CD8-positive, alpha-beta memory T cell (primary cell): ENCODE data around the gene SPSB1. TPM values are rescaled to one million over a fixed set of nuclear protein-coding genes. Genes with fewer than 3 reads are reported as not detected.

Experiments used
- CTCF ChIA-PET: fragments of 350-600 bp; sonication (Branson Sonifier 250); formaldehyde crosslinking; loops from one replicate; lab custom pipeline; 2021; ENCODE audit warnings: antibody characterized with exemption; lab: Charles Lee
- POLR2A ChIA-PET: fragments of 350-600 bp; sonication (Branson Sonifier 250); formaldehyde crosslinking; loops from one replicate; lab custom pipeline; 2021; ENCODE audit warnings: antibody characterized with exemption; lab: Charles Lee
- DNase-seq, 5 donors: peaks; one replicate each; pipeline versions ENCODE4 v3.0.0 to v3.0.0-alpha.2; 2020 to 2022; ENCODE audit warnings: mixed read lengths in 1 of 5
- H3K27ac ChIP-seq: one replicate; pipeline ENCODE4 v1.7.0; 2013; ENCODE audit warnings: low read depth, mild to moderate bottlenecking, low read length, moderate library complexity
- H3K27me3 ChIP-seq: 2 replicates; pipeline ENCODE4 v1.7.0; 2013; ENCODE audit warnings: low read length, mild to moderate bottlenecking; ENCODE audit not compliant: insufficient read depth, poor library complexity, severe bottlenecking
- H3K36me3 ChIP-seq: 2 replicates; pipeline ENCODE4 v1.7.0; 2013; ENCODE audit warnings: mild to moderate bottlenecking, low read length, moderate library complexity; ENCODE audit not compliant: insufficient read depth
- H3K4me1 ChIP-seq: 2 replicates; pipeline ENCODE4 v1.7.0; 2013; ENCODE audit warnings: mild to moderate bottlenecking, low read length, moderate library complexity; ENCODE audit not compliant: insufficient read depth
- H3K4me3 ChIP-seq: 2 replicates; pipeline ENCODE4 v1.7.0; 2013; ENCODE audit warnings: mild to moderate bottlenecking, low read length
- H3K9me3 ChIP-seq: 2 replicates; pipeline ENCODE4 v1.7.0; 2013; ENCODE audit warnings: mild to moderate bottlenecking, low read length
- H3K27ac Mint-ChIP-seq, 8 donors: one replicate each; pipeline ENCODE4 v1.8.0; 2020 to 2021; ENCODE audit warnings: mixed read lengths in 8 of 8, mild to moderate bottlenecking in 6 of 8, inconsistent platforms in 3 of 8, moderate library complexity in 3 of 8
- H3K27me3 Mint-ChIP-seq, 2 donors: one replicate each; pipeline ENCODE4 v1.8.0; 2020 to 2021; ENCODE audit warnings: mixed read lengths in 2 of 2, mild to moderate bottlenecking in 1 of 2, moderate library complexity in 1 of 2
- H3K36me3 Mint-ChIP-seq, 3 donors: one replicate each; pipeline ENCODE4 v1.8.0; 2020 to 2021; ENCODE audit warnings: mixed read lengths in 3 of 3, inconsistent platforms in 1 of 3, mild to moderate bottlenecking in 1 of 3
- H3K4me1 Mint-ChIP-seq, 3 donors: one replicate each; pipeline ENCODE4 v1.8.0; 2020 to 2021; ENCODE audit warnings: mixed read lengths in 3 of 3, inconsistent platforms in 1 of 3, mild to moderate bottlenecking in 1 of 3
- H3K4me3 Mint-ChIP-seq, 7 donors: one replicate each; pipeline ENCODE4 v1.8.0; 2020 to 2021; ENCODE audit warnings: mixed read lengths in 7 of 7, mild to moderate bottlenecking in 6 of 7, moderate library complexity in 4 of 7, inconsistent platforms in 2 of 7
- H3K9me3 Mint-ChIP-seq, 5 donors: one replicate each; pipeline ENCODE4 v1.8.0; 2020 to 2022; ENCODE audit warnings: mixed read lengths in 5 of 5, mild to moderate bottlenecking in 3 of 5, moderate library complexity in 2 of 5, inconsistent platforms in 1 of 5
- polyA plus RNA-seq: library from polyadenylated mRNA; unstranded; fragments of 300-500 nt; fragmentation: Illumina TruSeq; gene quantifications from one replicate; pipeline ENCODE4 v1.2.3, GENCODE V29; 2021
- total RNA-seq, 2 experiments: library from RNA; stranded (reverse); gene quantifications; one replicate each; pipeline ENCODE4 v1.2.3, GENCODE V29; 2021

The SPSB1 gene
- total and polyA plus RNA-seq, 3 experiments from 2014 or later: 0.92 to 2.8 (median 1.2) TPM

DNA sequence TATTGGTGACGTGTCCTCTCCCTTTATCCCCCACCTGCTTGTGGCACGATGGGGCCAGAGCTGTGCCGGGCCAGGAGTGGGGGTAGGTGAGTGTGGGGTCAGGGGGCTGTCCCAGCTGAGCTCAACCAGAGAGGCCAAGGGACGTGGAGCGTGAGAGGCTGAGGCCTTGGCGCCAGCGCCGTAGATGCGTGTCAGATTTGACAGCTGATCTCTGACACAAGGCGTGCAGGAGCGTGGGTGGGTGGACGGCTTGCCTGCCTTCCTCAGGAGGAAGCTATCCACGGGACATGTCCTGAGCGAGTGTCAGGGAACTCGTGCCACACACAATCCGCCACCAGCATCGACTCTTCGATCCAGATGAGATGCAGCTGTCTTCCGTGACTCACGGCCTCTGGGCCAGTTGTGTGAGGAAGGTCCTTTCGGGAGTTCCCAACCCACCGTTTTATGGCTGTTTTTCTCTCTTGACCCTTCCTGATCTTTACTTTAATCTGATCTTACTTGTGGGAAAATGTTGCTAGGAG lies 56.7 kb downstream of the SPSB1 start:
- no peaks in the 10 kb centered on the region for H3K36me3 ChIP-seq
- H3K9me3 ChIP-seq: no peaks in the 10 kb centered on the region
- H3K27ac ChIP-seq: no peak overlapping the region
- H3K4me1 ChIP-seq: no peaks in the 10 kb centered on the region
- H3K36me3 Mint-ChIP-seq: peaks cover 0 to 2% (median 0%) of the 10 kb centered on the region in 3 donors
- DNase-seq: no peak
- no peaks in the 10 kb centered on the region for H3K27me3 Mint-ChIP-seq
- peaks cover 0 to 5% (median 0%) of the 10 kb centered on the region in 3 donors for H3K4me1 Mint-ChIP-seq
- no peaks in the 10 kb centered on the region for H3K9me3 Mint-ChIP-seq
- no peak overlapping the region for H3K4me3 ChIP-seq
- no peak overlapping the region for H3K27ac Mint-ChIP-seq
- POLR2A ChIA-PET: no interaction called here
- no peak overlapping the region for H3K4me3 Mint-ChIP-seq
- CTCF ChIA-PET: interaction anchor here (1.0 kb wide), 1 partner anchor 141 kb away, joined by 3 read pairs; no protein-coding TSS in a partner anchor
- H3K27me3 ChIP-seq: no peaks in the 10 kb centered on the region

DNA sequence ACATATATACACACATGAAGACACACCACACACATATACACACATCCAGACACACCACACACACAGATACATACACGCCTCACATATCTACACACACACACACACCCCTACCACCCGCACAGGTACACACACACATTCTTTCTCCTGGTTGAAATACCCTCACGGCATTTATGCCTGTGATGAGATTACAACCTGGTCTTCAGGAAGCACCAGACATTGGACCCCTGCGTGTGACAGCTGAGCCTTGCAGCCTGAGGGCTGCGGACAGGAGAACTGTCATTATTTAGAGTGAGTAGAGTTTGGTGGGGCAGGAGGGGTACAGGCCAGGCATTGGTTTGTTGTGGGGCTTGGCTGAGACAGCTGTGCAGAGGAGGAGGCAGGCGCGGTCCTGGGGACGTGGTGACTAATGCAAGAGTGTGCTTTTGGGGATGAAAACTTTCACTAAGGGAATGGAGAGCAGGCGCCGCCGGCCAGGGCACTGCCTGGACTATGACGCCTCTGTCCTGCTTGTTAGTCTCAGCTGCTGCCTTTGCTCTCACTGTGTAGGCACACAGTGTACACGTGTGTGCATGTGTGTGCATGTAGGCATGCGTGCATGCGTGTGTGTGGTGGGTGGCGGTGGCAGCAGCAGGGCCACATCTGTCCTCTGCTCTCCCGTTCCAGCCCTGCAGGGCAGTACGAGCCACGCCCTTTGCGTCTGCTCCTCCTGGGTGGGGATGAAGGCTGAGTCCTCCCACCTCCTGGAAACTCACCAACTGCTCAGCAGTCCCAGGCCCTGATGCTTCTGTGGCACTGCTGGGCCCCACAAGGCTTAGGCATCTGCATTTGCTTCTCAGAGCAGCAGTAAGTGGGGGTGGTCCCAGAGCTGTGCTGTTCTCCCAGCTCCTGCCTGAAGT lies 57.6 kb downstream of the SPSB1 start:
- Mint-ChIP-seq H3K4me3 (no peak overlapping the region), H3K27me3 (no peaks in the 10 kb centered on the region), H3K4me1 (peaks cover 0 to 5% (median 0%) of the 10 kb centered on the region in 3 donors), H3K36me3 (peaks cover 0 to 2% (median 0%) of the 10 kb centered on the region in 3 donors), H3K27ac (peak overlapping the region in 1 of 8 donors; percentile 74), H3K9me3 (no peaks in the 10 kb centered on the region)
- Histone ChIP-seq H3K4me3 (no peak overlapping the region), H3K27ac (no peak overlapping the region), H3K27me3 (no peaks in the 10 kb centered on the region), H3K9me3 (no peaks in the 10 kb centered on the region), H3K4me1 (no peaks in the 10 kb centered on the region), H3K36me3 (no peaks in the 10 kb centered on the region)
- ChIA-PET POLR2A (no interaction called here), CTCF (interaction anchor here (1.0 kb wide), 1 partner anchor 141 kb away, joined by 3 read pairs; no protein-coding TSS in a partner anchor)
- DNase-seq: no peak

DNA sequence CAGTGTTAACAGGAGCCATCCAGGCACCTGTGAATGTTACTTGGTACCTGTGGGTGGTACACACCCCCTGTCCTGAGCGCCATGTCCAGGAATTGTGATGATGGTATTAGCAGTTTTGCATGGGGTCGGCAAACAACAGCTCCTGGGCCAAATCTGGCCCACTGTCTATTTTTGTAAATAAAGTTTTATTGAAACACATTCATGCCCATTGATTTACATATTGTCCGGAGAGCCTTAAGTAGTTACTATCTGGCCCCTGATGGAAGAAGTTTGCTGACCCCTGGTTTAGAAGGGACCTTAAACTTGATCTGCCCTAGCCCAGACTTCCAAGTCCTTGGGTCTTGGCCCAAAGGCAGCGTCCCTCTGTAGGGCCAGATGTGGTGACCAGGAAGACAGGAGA lies 58.3 kb downstream of the SPSB1 start:
- no peaks in the 10 kb centered on the region for H3K9me3 Mint-ChIP-seq
- H3K4me3 ChIP-seq: no peak overlapping the region
- no peak overlapping the region for H3K4me3 Mint-ChIP-seq
- no peak overlapping the region for H3K27ac ChIP-seq
- H3K27me3 ChIP-seq: no peaks in the 10 kb centered on the region
- H3K27me3 Mint-ChIP-seq: no peaks in the 10 kb centered on the region
- CTCF ChIA-PET: no interaction called here
- peak overlapping the region in 1 of 8 donors; percentile 74 for H3K27ac Mint-ChIP-seq
- no peaks in the 10 kb centered on the region for H3K9me3 ChIP-seq
- POLR2A ChIA-PET: no interaction called here
- H3K4me1 ChIP-seq: no peaks in the 10 kb centered on the region
- peaks cover 0 to 4% (median 2%) of the 10 kb centered on the region in 3 donors for H3K36me3 Mint-ChIP-seq
- H3K4me1 Mint-ChIP-seq: peaks cover 0 to 5% (median 0%) of the 10 kb centered on the region in 3 donors
- no peaks in the 10 kb centered on the region for H3K36me3 ChIP-seq
- no peak for DNase-seq

DNA sequence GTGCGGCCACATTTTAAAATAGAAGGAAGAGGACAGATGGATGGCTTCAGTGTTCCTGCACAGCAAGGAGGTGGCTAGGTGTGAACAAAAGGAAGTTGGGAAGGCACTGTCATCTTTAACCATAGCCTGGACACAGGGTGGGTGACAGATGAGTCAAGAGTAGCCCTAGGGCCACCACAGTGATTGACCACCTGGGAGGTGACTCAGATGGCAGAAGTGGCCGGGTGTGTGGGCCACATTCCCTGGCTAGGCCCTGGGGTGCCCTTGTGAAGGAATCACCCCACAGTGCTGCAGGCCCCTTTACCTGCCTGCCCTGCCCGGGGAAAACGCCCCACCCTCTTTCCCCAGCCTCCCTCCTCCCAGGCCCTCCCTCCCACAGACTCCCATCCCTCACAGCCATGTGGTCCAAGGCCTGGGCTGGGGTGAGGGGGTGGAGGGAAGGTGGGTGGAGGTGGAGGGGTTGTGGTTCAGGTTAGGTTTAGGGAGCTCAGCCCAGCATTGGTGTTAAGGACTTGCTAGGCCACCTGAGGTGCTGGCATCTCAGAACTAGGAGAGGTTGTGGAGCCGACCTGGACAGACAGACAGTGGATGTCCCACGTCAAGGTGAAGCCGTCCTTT lies 59.1 kb downstream of the SPSB1 start:
- H3K9me3 Mint-ChIP-seq: no peaks in the 10 kb centered on the region
- H3K36me3 ChIP-seq: peaks cover 4% of the 10 kb centered on the region
- CTCF ChIA-PET: no interaction called here
- H3K4me3 ChIP-seq: no peak overlapping the region
- H3K4me3 Mint-ChIP-seq: no peak overlapping the region
- H3K4me1 Mint-ChIP-seq: peaks cover 0 to 5% (median 0%) of the 10 kb centered on the region in 3 donors
- no peaks in the 10 kb centered on the region for H3K27me3 ChIP-seq
- H3K36me3 Mint-ChIP-seq: peaks cover 0 to 8% (median 4%) of the 10 kb centered on the region in 3 donors
- H3K4me1 ChIP-seq: no peaks in the 10 kb centered on the region
- H3K9me3 ChIP-seq: no peaks in the 10 kb centered on the region
- H3K27me3 Mint-ChIP-seq: no peaks in the 10 kb centered on the region
- POLR2A ChIA-PET: no interaction called here
- H3K27ac Mint-ChIP-seq: no peak overlapping the region
- DNase-seq: no peak
- H3K27ac ChIP-seq: no peak overlapping the region

DNA sequence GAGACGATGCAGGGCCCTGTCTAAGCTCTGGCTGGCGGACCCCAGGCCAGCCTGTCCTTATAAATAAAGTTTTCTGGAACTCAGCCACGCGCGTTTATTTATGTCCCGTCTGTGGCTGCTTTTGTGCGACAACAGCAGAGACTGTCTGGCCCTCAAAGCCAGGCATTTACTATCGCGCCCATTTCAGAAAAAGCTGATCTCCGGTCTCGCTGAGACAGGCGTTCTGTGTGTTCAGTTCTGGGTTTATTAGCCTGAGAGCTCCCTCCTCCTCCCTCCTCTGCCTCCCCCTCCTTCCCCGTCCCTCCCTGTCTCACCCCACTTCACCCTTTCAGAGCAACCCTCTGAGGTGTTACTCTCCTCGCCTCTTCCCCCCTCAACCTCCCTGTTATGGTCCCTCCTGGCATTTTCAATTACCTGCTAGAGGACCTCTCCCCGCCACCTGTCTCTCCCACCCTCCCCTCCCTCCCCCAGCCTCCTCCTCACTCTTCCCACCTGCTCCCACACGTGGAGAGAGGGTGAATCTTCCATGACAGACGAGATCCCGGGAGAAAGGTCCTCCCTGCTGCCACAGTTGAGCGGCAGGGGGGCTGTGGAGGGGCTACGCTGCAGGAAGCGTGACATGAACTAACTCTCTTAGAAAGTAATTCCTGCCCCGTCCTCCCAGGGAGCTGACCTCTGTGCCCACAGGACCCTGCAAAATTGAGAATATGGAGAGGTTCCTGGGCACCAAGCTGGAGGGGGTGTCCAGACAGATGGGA lies 59.9 kb downstream of the SPSB1 start:
- H3K9me3 ChIP-seq: no peaks in the 10 kb centered on the region
- no peak overlapping the region for H3K4me3 ChIP-seq
- Mint-ChIP-seq H3K4me3 (no peak overlapping the region), H3K4me1 (peaks cover 0 to 5% (median 0%) of the 10 kb centered on the region in 3 donors), H3K27me3 (no peaks in the 10 kb centered on the region), H3K9me3 (no peaks in the 10 kb centered on the region), H3K27ac (no peak overlapping the region), H3K36me3 (peaks cover 0 to 8% (median 8%) of the 10 kb centered on the region in 3 donors)
- H3K27ac ChIP-seq: no peak overlapping the region
- no peak for DNase-seq
- CTCF ChIA-PET: no interaction called here
- H3K27me3 ChIP-seq: no peaks in the 10 kb centered on the region
- peaks cover 4% of the 10 kb centered on the region for H3K36me3 ChIP-seq
- no peaks in the 10 kb centered on the region for H3K4me1 ChIP-seq
- POLR2A ChIA-PET: no interaction called here

DNA sequence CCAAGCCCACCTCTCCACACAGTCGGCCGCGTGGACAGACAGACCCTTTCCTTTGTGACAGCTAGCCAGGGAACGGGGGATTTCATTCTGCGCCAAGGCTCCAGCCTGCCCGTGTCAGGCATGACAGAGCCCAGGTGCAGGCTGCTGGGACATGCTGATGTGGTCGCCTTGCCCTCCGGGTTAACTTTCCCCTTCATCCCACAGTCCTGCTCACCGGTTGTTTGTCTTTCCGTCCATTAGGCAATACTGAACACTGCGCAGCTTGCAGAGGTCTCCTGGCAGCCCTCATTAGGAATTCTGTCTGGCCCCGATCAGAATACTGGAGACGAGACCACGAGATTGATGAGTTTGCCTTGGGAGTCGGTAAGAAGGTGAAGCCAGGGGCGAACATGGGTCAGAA lies 62.8 kb downstream of the SPSB1 start:
- Histone ChIP-seq H3K4me3 (no peak overlapping the region), H3K9me3 (no peaks in the 10 kb centered on the region), H3K4me1 (no peaks in the 10 kb centered on the region), H3K27me3 (no peaks in the 10 kb centered on the region), H3K36me3 (peaks cover 4% of the 10 kb centered on the region), H3K27ac (no peak overlapping the region)
- no peak for DNase-seq
- Mint-ChIP-seq H3K4me3 (no peak overlapping the region), H3K4me1 (no peaks in the 10 kb centered on the region), H3K9me3 (no peaks in the 10 kb centered on the region), H3K27ac (peak overlapping the region in 1 of 8 donors; percentile 46), H3K36me3 (peaks cover 0 to 8% (median 6%) of the 10 kb centered on the region in 3 donors), H3K27me3 (no peaks in the 10 kb centered on the region)
- CTCF ChIA-PET: no interaction called here
- POLR2A ChIA-PET: no interaction called here

DNA sequence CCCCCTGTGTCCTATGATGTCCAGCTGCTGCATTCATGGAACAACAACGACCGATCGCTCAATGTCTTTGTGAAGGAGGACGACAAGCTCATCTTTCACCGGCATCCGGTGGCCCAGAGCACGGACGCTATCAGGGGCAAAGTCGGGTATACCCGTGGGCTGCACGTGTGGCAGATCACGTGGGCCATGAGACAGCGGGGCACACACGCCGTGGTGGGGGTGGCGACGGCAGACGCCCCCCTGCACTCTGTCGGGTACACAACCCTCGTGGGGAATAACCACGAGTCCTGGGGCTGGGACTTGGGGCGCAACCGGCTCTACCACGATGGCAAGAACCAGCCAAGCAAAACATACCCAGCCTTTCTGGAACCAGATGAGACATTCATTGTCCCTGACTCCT lies 63.3 kb downstream of the SPSB1 start:
- ChIA-PET POLR2A (no interaction called here), CTCF (no interaction called here)
- no peaks in the 10 kb centered on the region for H3K27me3 Mint-ChIP-seq
- Histone ChIP-seq H3K27ac (no peak overlapping the region), H3K4me3 (no peak overlapping the region), H3K9me3 (no peaks in the 10 kb centered on the region), H3K36me3 (peaks cover 4% of the 10 kb centered on the region), H3K27me3 (no peaks in the 10 kb centered on the region), H3K4me1 (no peaks in the 10 kb centered on the region)
- no peak for DNase-seq
- H3K27ac Mint-ChIP-seq: no peak overlapping the region
- H3K4me1 Mint-ChIP-seq: no peaks in the 10 kb centered on the region
- H3K4me3 Mint-ChIP-seq: no peak overlapping the region
- no peaks in the 10 kb centered on the region for H3K9me3 Mint-ChIP-seq
- H3K36me3 Mint-ChIP-seq: peaks cover 0 to 8% (median 6%) of the 10 kb centered on the region in 3 donors
